Thoracic aorta (tissue), 2 donors: ENCODE measurements around the gene TMEM51. TPM values are rescaled to one million over a fixed set of nuclear protein-coding genes. Genes with fewer than 3 reads are reported as not detected.
"Not testable (repeated sequence)": the region's sequence is repeated elsewhere in the genome, so short reads cannot be mapped to it uniquely, and the experiment has no call there.

Experiments
- ATAC-seq: fragments of 150-250 bp; one replicate; pipeline ENCODE4 v1.8.0; 2017; ENCODE audit warnings: low read depth; ENCODE audit not compliant: insufficient number of reproducible peaks, low FRiP score
- DNase-seq: peaks from one replicate; pipeline ENCODE4 v3.0.0-alpha.2; 2020; ENCODE audit warnings: low spot score
- H3K27ac ChIP-seq, 2 donors: fragments of 200-600 bp; sonication (generic); 1 replicate in 1 of 2; 2 replicates in 1 of 2; pipeline ENCODE4 v1.5.1; 2016; ENCODE audit warnings: mild to moderate bottlenecking in 2 of 2, moderate library complexity in 2 of 2
- H3K27me3 ChIP-seq: fragments of 200-600 bp; sonication (generic); replicated peaks from 2 replicates; pipeline ENCODE4 v1.6.0; 2016; ENCODE audit warnings: mild to moderate bottlenecking; ENCODE audit not compliant: insufficient read depth
- H3K36me3 ChIP-seq: fragments of 200-600 bp; sonication (generic); one replicate; pipeline ENCODE4 v1.5.1; 2016
- H3K4me1 ChIP-seq, 2 donors: fragments of 200-600 bp; sonication (generic); 1 replicate in 1 of 2; 2 replicates in 1 of 2; pipeline versions ENCODE4 v1.5.1 to v1.6.0; 2016; ENCODE audit warnings: low read depth in 2 of 2, mild to moderate bottlenecking in 1 of 2; ENCODE audit not compliant: control insufficient read depth in 1 of 2
- H3K4me3 ChIP-seq: fragments of 200-600 bp; sonication (generic); 2 replicates; pipeline ENCODE4 v1.5.1; 2016; ENCODE audit warnings: mild to moderate bottlenecking
- H3K9me3 ChIP-seq: fragments of 200-600 bp; sonication (generic); 2 replicates; pipeline ENCODE4 v1.5.1; 2016
- total RNA-seq, 2 donors: library from RNA; depleted of rRNA; stranded (reverse); fragments of >200 nt; gene quantifications; one replicate each; pipeline versions ENCODE4 v1.1.0 to v1.2.3, GENCODE V29; 2016
- TF ChIP-seq, protein P1 (sequence below): fragments of 200-600 bp; sonication (generic); IDR thresholded peaks from one replicate; pipeline ENCODE4 v1.5.1; 2019; ENCODE audit warnings: antibody characterized with exemption

TMEM51 gene
- total RNA-seq, 2 donors from 2014 or later = 2.0 to 5.9 TPM

GRCh38 chr1:15134285-15134684 is 19.3 kb upstream of the TMEM51 start:
- H3K4me3 ChIP-seq = no peak overlapping the region
- no peaks in the 10 kb centered on the region for H3K27me3 ChIP-seq
- no peaks in the 10 kb centered on the region for H3K36me3 ChIP-seq
- no peaks in the 10 kb centered on the region for H3K4me1 ChIP-seq
- H3K9me3 ChIP-seq = no peaks in the 10 kb centered on the region
- DNase-seq (no peak), ATAC-seq (no peak)
- TF ChIP-seq, protein P1, sequence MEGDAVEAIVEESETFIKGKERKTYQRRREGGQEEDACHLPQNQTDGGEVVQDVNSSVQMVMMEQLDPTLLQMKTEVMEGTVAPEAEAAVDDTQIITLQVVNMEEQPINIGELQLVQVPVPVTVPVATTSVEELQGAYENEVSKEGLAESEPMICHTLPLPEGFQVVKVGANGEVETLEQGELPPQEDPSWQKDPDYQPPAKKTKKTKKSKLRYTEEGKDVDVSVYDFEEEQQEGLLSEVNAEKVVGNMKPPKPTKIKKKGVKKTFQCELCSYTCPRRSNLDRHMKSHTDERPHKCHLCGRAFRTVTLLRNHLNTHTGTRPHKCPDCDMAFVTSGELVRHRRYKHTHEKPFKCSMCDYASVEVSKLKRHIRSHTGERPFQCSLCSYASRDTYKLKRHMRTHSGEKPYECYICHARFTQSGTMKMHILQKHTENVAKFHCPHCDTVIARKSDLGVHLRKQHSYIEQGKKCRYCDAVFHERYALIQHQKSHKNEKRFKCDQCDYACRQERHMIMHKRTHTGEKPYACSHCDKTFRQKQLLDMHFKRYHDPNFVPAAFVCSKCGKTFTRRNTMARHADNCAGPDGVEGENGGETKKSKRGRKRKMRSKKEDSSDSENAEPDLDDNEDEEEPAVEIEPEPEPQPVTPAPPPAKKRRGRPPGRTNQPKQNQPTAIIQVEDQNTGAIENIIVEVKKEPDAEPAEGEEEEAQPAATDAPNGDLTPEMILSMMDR = no peak
- no peak overlapping the region for H3K27ac ChIP-seq

DNA sequence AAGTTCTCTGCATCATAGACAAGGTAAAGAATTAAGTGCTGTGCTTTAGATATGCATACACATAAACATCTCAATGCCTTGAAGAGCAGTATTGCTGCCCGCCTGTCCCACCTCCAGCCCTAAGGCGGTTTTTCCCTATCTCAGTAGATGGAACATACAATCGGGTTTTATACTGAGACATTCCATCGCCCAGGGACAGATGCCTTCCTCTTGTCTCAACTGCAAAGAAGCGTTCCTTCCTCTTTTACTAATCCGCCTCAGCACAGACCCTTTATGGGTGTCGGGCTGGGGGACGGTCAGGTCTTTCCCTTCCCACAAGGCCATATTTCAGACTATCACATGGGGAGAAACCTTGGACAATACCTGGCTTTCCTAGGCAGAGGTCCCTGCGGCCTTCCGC is 17.9 kb upstream of the TMEM51 start:
- not testable (repeated sequence) for H3K4me1 ChIP-seq, DNase-seq, H3K36me3 ChIP-seq, H3K27me3 ChIP-seq, H3K27ac ChIP-seq, ATAC-seq, H3K9me3 ChIP-seq, H3K4me3 ChIP-seq

DNA sequence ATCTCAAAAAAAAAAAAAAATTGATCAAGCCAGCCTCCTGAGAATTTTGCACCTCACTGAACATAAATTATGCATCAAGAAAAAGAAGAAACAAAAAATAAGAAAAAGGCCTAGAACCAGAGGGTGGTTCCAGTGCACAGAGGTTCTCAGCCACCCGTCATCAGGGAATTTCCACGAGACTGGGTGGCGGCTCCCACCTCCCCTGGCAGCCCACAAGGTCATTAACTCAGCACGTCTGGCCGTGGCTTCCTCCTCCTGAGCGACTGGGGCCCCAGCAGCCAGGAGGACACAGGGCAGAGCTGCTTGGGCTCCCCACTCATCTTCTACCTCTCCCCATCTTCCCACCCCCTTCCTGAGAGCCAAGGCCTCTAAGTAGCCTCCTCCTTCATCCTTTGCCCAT is 15.7 kb upstream of the TMEM51 start:
- ATAC-seq (no peak), DNase-seq (no peak)
- no peak overlapping the region for H3K27ac ChIP-seq
- peaks cover 0 to 11% of the 10 kb centered on the region in 2 donors for H3K4me1 ChIP-seq
- no peaks in the 10 kb centered on the region for H3K36me3 ChIP-seq
- TF ChIP-seq, protein P1 = no peak
- H3K27me3 ChIP-seq = no peaks in the 10 kb centered on the region
- H3K4me3 ChIP-seq = no peak overlapping the region
- no peaks in the 10 kb centered on the region for H3K9me3 ChIP-seq

DNA sequence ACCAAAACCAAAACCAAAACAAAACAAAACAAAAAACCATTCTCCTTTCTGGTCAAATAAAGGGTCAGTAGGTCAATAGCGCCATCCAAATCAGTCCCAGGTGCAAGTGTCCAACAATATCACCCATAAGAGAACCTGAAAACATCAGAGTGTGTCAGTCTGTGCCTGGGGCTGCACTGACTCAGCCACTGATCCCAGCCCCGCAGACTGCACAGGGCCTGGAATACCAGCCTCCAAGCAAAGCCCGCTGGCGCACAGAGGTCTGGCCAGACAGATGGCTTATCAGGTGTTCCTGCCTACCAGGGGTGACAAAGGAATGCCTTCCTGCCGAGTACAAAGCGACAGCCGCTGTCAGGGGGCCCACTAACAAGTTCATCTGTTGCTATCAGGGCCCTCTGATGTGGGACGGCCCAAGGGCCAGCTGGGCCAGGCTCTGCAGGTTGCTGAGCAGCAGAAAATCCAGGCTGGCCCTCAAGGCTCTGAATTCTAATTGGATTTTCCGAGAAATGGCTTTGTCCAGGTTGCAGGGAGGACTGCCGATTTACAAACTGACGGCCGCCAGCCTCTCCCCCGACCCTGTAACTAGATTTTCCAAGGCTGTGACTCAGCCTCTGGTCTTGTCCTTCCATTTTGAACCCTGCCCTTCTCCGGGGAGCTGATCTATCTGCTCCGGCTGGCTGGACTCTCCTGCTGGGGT is 13.7 kb upstream of the TMEM51 start:
- no peak overlapping the region for H3K4me3 ChIP-seq
- peaks cover 0 to 11% of the 10 kb centered on the region in 2 donors for H3K4me1 ChIP-seq
- ATAC-seq (no peak), DNase-seq (no peak)
- H3K9me3 ChIP-seq = no peaks in the 10 kb centered on the region
- no peaks in the 10 kb centered on the region for H3K27me3 ChIP-seq
- H3K36me3 ChIP-seq = no peaks in the 10 kb centered on the region
- no peak overlapping the region for H3K27ac ChIP-seq
- TF ChIP-seq, protein P1 = no peak

DNA sequence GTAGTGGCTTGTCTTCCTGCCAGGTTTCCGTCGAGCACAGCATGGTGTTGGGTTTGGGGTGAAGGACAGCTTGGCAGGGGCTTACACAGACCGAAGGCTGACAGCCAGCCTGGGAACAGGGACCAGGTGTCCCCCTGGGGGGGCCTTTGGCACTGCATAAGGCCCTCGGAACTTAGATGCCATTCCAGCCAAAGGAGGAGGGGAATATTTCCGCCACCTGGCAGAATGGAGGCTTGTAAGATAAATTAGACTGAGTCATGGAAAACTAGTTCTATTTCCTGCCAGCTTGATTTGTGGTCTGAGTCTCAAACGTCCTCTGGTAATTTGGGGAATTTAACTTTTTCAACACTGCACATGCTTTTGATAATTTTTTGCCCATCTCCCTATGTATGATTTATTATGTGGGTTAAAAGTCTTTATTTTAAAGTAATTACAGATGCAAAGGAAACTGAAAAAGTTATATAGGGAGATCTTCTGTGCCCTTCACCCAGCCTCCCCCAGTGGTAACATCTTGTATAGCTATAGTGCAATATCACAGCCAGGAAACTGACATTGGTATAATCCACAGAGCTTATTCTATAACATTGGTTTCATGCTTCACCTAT is 11.5 kb upstream of the TMEM51 start:
- Histone ChIP-seq H3K9me3 (no peaks in the 10 kb centered on the region), H3K27me3 (no peaks in the 10 kb centered on the region), H3K27ac (no peak overlapping the region), H3K4me3 (no peak overlapping the region), H3K4me1 (peaks cover 0 to 22% of the 10 kb centered on the region in 2 donors), H3K36me3 (no peaks in the 10 kb centered on the region)
- no peak for DNase-seq
- TF ChIP-seq, protein P1 = no peak
- ATAC-seq = no peak
